Activated CD8-positive, alpha-beta T cell treated with anti-CD3 and anti-CD28 coated beads for 36 hours (primary cell): ENCODE data around the gene PLEKHA6. TPM values are rescaled to one million over a fixed set of nuclear protein-coding genes. Genes with fewer than 3 reads are reported as not detected.

ENCODE experiments used
- ATAC-seq: fragments of 200-7000 bp; cut with Tn5 transposase; one replicate; pipeline ENCODE4 v1.10.0; 2021; ENCODE audit warnings: mild to moderate bottlenecking, moderate library complexity
- CTCF ChIA-PET: fragments of 350-600 bp; sonication (Branson Sonifier 250); formaldehyde crosslinking; loops from one replicate; lab custom pipeline; 2021; ENCODE audit warnings: antibody characterized with exemption; lab: Charles Lee
- POLR2A ChIA-PET: fragments of 350-600 bp; sonication (Branson Sonifier 250); formaldehyde crosslinking; loops from one replicate; lab custom pipeline; 2021; ENCODE audit warnings: antibody characterized with exemption; lab: Charles Lee
- DNase-seq: peaks from one replicate; pipeline ENCODE4 v3.0.0-alpha.2; 2020
- H3K27ac Mint-ChIP-seq: one replicate; pipeline ENCODE4 v1.8.0; 2021; ENCODE audit warnings: mild to moderate bottlenecking, mixed read lengths
- H3K27me3 Mint-ChIP-seq: one replicate; pipeline ENCODE4 v1.8.0; 2021; ENCODE audit warnings: mixed read lengths
- H3K36me3 Mint-ChIP-seq: one replicate; pipeline ENCODE4 v1.8.0; 2021; ENCODE audit warnings: low read depth, mixed read lengths
- H3K4me1 Mint-ChIP-seq: one replicate; pipeline ENCODE4 v1.8.0; 2021; ENCODE audit warnings: low read depth, mixed read lengths
- H3K4me3 Mint-ChIP-seq: one replicate; pipeline ENCODE4 v1.8.0; 2021; ENCODE audit warnings: mild to moderate bottlenecking, moderate library complexity, mixed read lengths
- H3K9me3 Mint-ChIP-seq: one replicate; pipeline ENCODE4 v1.8.0; 2021; ENCODE audit warnings: mixed read lengths
- CTCF ChIP-seq: fragments of 200-600 bp; IDR thresholded peaks from one replicate; pipeline ENCODE4 v1.8.0; 2022; ENCODE audit warnings: antibody characterized with exemption, mild to moderate bottlenecking
- intact Hi-C: fragments of 100-400 bp; cut with micrococcal nuclease; formaldehyde crosslinking; loops from one replicate; pipeline ENCODE4 v1.10.0; 2022
- total RNA-seq, 2 experiments: library from RNA; stranded (reverse); gene quantifications; one replicate each; pipeline ENCODE4 v1.2.3, GENCODE V29; 2021

PLEKHA6 gene
- total RNA-seq, 2 experiments from 2014 or later, result 3.0 to 3.7 TPM

GRCh38 chr1:204287466-204287891 is 72.2 kb downstream of the PLEKHA6 start:
- Mint-ChIP-seq H3K27ac (peak overlapping the region; percentile 17), H3K27me3 (peaks cover 1% of the 10 kb centered on the region), H3K9me3 (no peaks in the 10 kb centered on the region), H3K36me3 (no peaks in the 10 kb centered on the region), H3K4me3 (no peak overlapping the region), H3K4me1 (peaks cover 22% of the 10 kb centered on the region)
- DNase-seq (no peak), ATAC-seq (peak; percentile 15)
- CTCF ChIA-PET, result interaction anchor here (0.7 to 1.4 kb wide), 4 partner anchors 29 to 80 kb away, joined by 3 to 4 read pairs (median 3); no protein-coding TSS in a partner anchor
- TF ChIP-seq CTCF, result no peak
- intact Hi-C loops, result no loop called here
- POLR2A ChIA-PET, result no interaction called here

GRCh38 chr1:204286831-204287421 is 72.8 kb downstream of the PLEKHA6 start:
- Mint-ChIP-seq H3K36me3 (no peaks in the 10 kb centered on the region), H3K27me3 (no peaks in the 10 kb centered on the region), H3K4me1 (peaks cover 22% of the 10 kb centered on the region), H3K4me3 (peak overlapping the region; percentile 57), H3K9me3 (no peaks in the 10 kb centered on the region), H3K27ac (peak overlapping the region; percentile 83)
- TF ChIP-seq CTCF, result no peak
- DNase-seq, result peak; percentile 50
- ATAC-seq, result peak; percentile 87
- intact Hi-C loops, result no loop called here
- ChIA-PET CTCF (interaction anchor here (0.7 to 1.4 kb wide), 5 partner anchors 28 to 112 kb away, joined by 3 to 4 read pairs (median 3); no protein-coding TSS in a partner anchor), POLR2A (no interaction called here)

- H3K4me1 Mint-ChIP-seq, result peaks cover 22% of the 10 kb centered on the region
- ChIA-PET POLR2A (no interaction called here), CTCF (interaction anchor here (0.9 to 1.3 kb wide), 3 partner anchors 28 to 113 kb away, joined by 3 read pairs; no protein-coding TSS in a partner anchor)
- DNase-seq, result no peak
- intact Hi-C loops, result no loop called here
- no peak for TF ChIP-seq CTCF
- H3K27ac Mint-ChIP-seq, result no peak overlapping the region
- H3K27me3 Mint-ChIP-seq, result no peaks in the 10 kb centered on the region
- H3K4me3 Mint-ChIP-seq, result no peak overlapping the region
- no peak for ATAC-seq
- no peaks in the 10 kb centered on the region for H3K9me3 Mint-ChIP-seq
- no peaks in the 10 kb centered on the region for H3K36me3 Mint-ChIP-seq
These were observed 73.4 kb downstream of the PLEKHA6 start for GRCh38 chr1:204286315-204286714.

- peaks cover 22% of the 10 kb centered on the region for H3K4me1 Mint-ChIP-seq
- ChIA-PET CTCF (interaction anchor here (0.9 to 2.7 kb wide), 3 partner anchors 27 to 113 kb away, joined by 3 to 14 read pairs (median 3); no protein-coding TSS in a partner anchor), POLR2A (no interaction called here)
- no peaks in the 10 kb centered on the region for H3K36me3 Mint-ChIP-seq
- intact Hi-C loops, result no loop called here
- ATAC-seq, result no peak
- DNase-seq, result no peak
- H3K27me3 Mint-ChIP-seq, result no peaks in the 10 kb centered on the region
- H3K27ac Mint-ChIP-seq, result no peak overlapping the region
- no peak for TF ChIP-seq CTCF
- H3K4me3 Mint-ChIP-seq, result no peak overlapping the region
- no peaks in the 10 kb centered on the region for H3K9me3 Mint-ChIP-seq
These were observed 74.1 kb downstream of the PLEKHA6 start for GRCh38 chr1:204285436-204286305.
